ENCODE results near the gene TRIM41. TPM values are rescaled to one million over a fixed set of nuclear protein-coding genes. Genes with fewer than 3 reads are reported as not detected.

TRIM41 gene
- total RNA-seq, 1 experiment from 2014 or later = 34.2 TPM

DNA sequence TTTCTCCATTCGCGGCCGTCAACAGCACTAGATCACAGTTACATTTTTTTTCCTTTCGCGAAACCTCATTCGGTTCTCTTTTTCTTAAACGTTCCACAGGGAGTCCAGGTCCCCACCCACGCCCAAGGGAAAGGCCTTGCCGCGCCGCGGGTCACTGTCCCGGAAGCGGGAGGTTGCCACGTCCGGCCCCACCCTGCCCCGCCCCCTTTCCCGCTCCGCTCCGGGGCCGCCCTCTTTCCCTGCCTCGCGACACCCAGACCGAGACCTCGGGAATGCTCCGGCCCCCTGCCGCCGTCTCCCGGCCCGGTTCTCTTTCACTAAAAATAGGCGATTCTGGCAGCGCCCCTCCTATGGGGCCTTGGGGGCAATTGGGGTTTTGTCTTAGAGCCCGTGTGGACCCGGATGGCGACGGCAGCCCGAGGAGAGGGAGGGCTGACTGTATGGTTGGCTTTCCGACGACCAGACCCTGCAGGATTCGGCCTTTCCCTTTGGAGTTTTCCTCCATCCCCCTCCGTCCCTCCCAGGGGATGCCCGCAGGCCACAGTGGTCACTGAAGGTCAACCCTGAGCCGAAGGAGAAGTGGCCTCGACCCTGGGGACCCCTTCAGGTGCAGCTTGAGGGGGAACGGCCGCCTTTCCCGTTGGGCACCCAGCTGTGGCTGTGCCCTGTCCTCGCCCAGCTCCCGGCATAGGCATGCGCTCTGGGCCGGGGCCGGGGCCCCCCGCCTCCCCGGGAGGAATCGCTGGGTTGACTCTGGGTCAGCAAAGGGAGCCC, 23.4 kb downstream of the TRIM41 start:
- Mint-ChIP-seq H3K9me3 (peaks cover 3 to 4% of the 10 kb centered on the region in 2 experiments; a peak in 3 of 5 replicates), H3K4me1 (peaks cover 39 to 56% of the 10 kb centered on the region in 2 experiments), H3K27ac (peak overlapping the region; percentile 95 to 99 (median 98)), H3K4me3 (peak overlapping the region; percentile 93 to 97), H3K27me3 (ENCODE audit: low read depth) (peaks cover 2% of the 10 kb centered on the region), H3K36me3 (ENCODE audit: insufficient read depth in 1 of 3, low read depth in 3 of 3) (peaks cover 33 to 57% (median 54%) of the 10 kb centered on the region in 3 experiments)
- peak overlapping the region; percentile 36 for H3K18ac ChIP-seq (ENCODE audit: insufficient read length, low read depth, low read length)
- no peak overlapping the region for H2BK15ac ChIP-seq (ENCODE audit: low read depth, low read length)
- no peak overlapping the region for H4K8ac ChIP-seq (replicated peaks; ENCODE audit: insufficient read length, low read depth, low read length)
- no peak overlapping the region for H2AK5ac ChIP-seq (ENCODE audit: insufficient read length, low read length)
- H3T11ph ChIP-seq (ENCODE audit: low read length) = no peak overlapping the region
- H2BK20ac ChIP-seq (ENCODE audit: low read depth, low read length, poor library complexity, severe bottlenecking) = no peak overlapping the region
- peak overlapping the region; percentile 90 for H3K14ac ChIP-seq (ENCODE audit: insufficient read depth, low read length)
- peaks cover 25% of the 10 kb centered on the region for H3K79me1 ChIP-seq (ENCODE audit: insufficient read depth, low read depth, low read length, poor library complexity, severe bottlenecking)
- H4K20me1 ChIP-seq (ENCODE audit: control insufficient read depth, insufficient read depth, insufficient read length) = no peaks in the 10 kb centered on the region
- TF ChIP-seq, protein P1, sequence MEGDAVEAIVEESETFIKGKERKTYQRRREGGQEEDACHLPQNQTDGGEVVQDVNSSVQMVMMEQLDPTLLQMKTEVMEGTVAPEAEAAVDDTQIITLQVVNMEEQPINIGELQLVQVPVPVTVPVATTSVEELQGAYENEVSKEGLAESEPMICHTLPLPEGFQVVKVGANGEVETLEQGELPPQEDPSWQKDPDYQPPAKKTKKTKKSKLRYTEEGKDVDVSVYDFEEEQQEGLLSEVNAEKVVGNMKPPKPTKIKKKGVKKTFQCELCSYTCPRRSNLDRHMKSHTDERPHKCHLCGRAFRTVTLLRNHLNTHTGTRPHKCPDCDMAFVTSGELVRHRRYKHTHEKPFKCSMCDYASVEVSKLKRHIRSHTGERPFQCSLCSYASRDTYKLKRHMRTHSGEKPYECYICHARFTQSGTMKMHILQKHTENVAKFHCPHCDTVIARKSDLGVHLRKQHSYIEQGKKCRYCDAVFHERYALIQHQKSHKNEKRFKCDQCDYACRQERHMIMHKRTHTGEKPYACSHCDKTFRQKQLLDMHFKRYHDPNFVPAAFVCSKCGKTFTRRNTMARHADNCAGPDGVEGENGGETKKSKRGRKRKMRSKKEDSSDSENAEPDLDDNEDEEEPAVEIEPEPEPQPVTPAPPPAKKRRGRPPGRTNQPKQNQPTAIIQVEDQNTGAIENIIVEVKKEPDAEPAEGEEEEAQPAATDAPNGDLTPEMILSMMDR (conservative IDR thresholded peaks at IDR 0.05) = no peak
- no peak overlapping the region for H3K23ac ChIP-seq (ENCODE audit: insufficient read length, low read depth, low read length)
- H3K4me1 ChIP-seq (ENCODE audit: insufficient read depth, low read length) = no peaks in the 10 kb centered on the region
- H3K27ac ChIP-seq (ENCODE audit: insufficient read length, low read depth, low read length) = no peak overlapping the region
- H3K9ac ChIP-seq (ENCODE audit: extremely low read depth, insufficient read length, low read length) = peak overlapping the region; percentile 98
- H2BK5ac ChIP-seq (ENCODE audit: insufficient read length, low read length) = no peak overlapping the region
- no peak overlapping the region for H3K56ac ChIP-seq (ENCODE audit: insufficient read length, low read depth, low read length)
- H4K5ac ChIP-seq (ENCODE audit: insufficient read length, low read depth, low read length) = no peak overlapping the region
- no peaks in the 10 kb centered on the region for H3K27me3 ChIP-seq (ENCODE audit: insufficient read depth, low read length)
- H2BK120ac ChIP-seq (ENCODE audit: low read depth, low read length, poor library complexity, severe bottlenecking) = no peak overlapping the region
- no peak overlapping the region for H2AFZ ChIP-seq (ENCODE audit: low read length)
- H3K4ac ChIP-seq (ENCODE audit: low read depth, low read length) = no peak overlapping the region
- H3K23me2 ChIP-seq (ENCODE audit: insufficient read length, low read depth, low read length, poor library complexity, severe bottlenecking) = peaks cover 23% of the 10 kb centered on the region
- no peaks in the 10 kb centered on the region for H3K9me3 ChIP-seq (ENCODE audit: control insufficient read depth, low read depth, low read length)
- H2BK12ac ChIP-seq (ENCODE audit: insufficient read length, low read depth, low read length) = no peak overlapping the region
- peaks cover 51% of the 10 kb centered on the region for H3K79me2 ChIP-seq (ENCODE audit: insufficient read depth, low read length)
- DNase-seq = peak; percentile 84
- WGBS (ENCODE audit: extremely low coverage, insufficient read length, low lambda C conversion rate) = no CpG with 5 or more reads among the region's 55 CpGs
- H4K91ac ChIP-seq (ENCODE audit: insufficient read length, low read depth, low read length) = no peak overlapping the region
- peak overlapping the region; percentile 65 for H3K4me2 ChIP-seq (ENCODE audit: insufficient read depth, insufficient read length, low read length)

All from H9 (cell line).